NCI-H1092 (cell line): ENCODE data around the gene LRP1.

Experiments
- DNase-seq: peaks from one replicate; lab custom pipeline; 2025; lab: John Stamatoyannopoulos, UW

The LRP1 gene

GRCh38 chr12:57236201-57236924 lies 108.1 kb downstream of the LRP1 start:
- DNase-seq = no peak

- DNase-seq = no peak
Observed at GRCh38 chr12:57236925-57237595, 108.8 kb downstream of the LRP1 start.

GRCh38 chr12:57237596-57237931 lies 109.3 kb downstream of the LRP1 start:
- no peak for DNase-seq

- DNase-seq = no peak
Observed at GRCh38 chr12:57237932-57238853, 109.9 kb downstream of the LRP1 start.

- peak; percentile 28 for DNase-seq
Observed at GRCh38 chr12:57238854-57239554, 110.7 kb downstream of the LRP1 start.

GRCh38 chr12:57239587-57240065 lies 111.3 kb downstream of the LRP1 start:
- no peak for DNase-seq

GRCh38 chr12:57240066-57240921 lies 112.0 kb downstream of the LRP1 start:
- peak; percentile 56 for DNase-seq

- DNase-seq = no peak
Observed at GRCh38 chr12:57240926-57241401, 112.7 kb downstream of the LRP1 start.

- DNase-seq = no peak
Observed at GRCh38 chr12:57241402-57242310, 113.4 kb downstream of the LRP1 start.

- peak; percentile 55 for DNase-seq
Observed at GRCh38 chr12:57242329-57242690, 114.0 kb downstream of the LRP1 start.

GRCh38 chr12:57242691-57243454 lies 114.6 kb downstream of the LRP1 start:
- DNase-seq = peak; percentile 77

GRCh38 chr12:57243521-57244311 lies 115.4 kb downstream of the LRP1 start:
- peak; percentile 61 for DNase-seq

GRCh38 chr12:57244312-57244696 lies 116.0 kb downstream of the LRP1 start:
- DNase-seq = no peak

- no peak for DNase-seq
Observed at GRCh38 chr12:57247041-57247440, 118.8 kb downstream of the LRP1 start.

- no peak for DNase-seq
Observed at GRCh38 chr12:57248934-57249742, 120.9 kb downstream of the LRP1 start.

- no peak for DNase-seq
Observed at GRCh38 chr12:57250541-57250940, 122.3 kb downstream of the LRP1 start.

GRCh38 chr12:57250956-57251355 lies 122.7 kb downstream of the LRP1 start, which contains the start of gene STAC3:
Gene STAC3 (minus strand): TSS chr12:57251187. CDS start chr12:57249636, 1,551 bp downstream.
- DNase-seq = no peak
